Renal pelvis (tissue), 4 donors: Measurements from ENCODE around the gene ALPL. TPM values are rescaled to one million over a fixed set of nuclear protein-coding genes. Genes with fewer than 3 reads are reported as not detected.

Experiments used
- DNase-seq: peaks from one replicate; pipeline ENCODE4 v3.0.0-alpha.2; 2013
- polyA plus RNA-seq, 3 donors: library from polyadenylated mRNA; unstranded; fragments of 120-200 nt; gene quantifications; one replicate each; pipeline ENCODE4 v1.2.1, GENCODE V29; 2013; ENCODE audit not compliant: insufficient read length in 3 of 3

The ALPL gene
- polyA plus RNA-seq, 3 donors = 44.6 to 49.3 (median 45.9) TPM

- no peak for DNase-seq
These were observed 105.3 kb downstream of the ALPL start for GRCh38 chr1:21614419-21615115.

- no peak for DNase-seq
These were observed 107.1 kb downstream of the ALPL start for GRCh38 chr1:21616372-21616771.

GRCh38 chr1:21617126-21617738 lies 108.0 kb downstream of the ALPL start:
- no peak for DNase-seq

GRCh38 chr1:21618059-21618458 lies 108.8 kb downstream of the ALPL start:
- no peak for DNase-seq

GRCh38 chr1:21618561-21619374 lies 109.5 kb downstream of the ALPL start:
- DNase-seq = no peak

- no peak for DNase-seq
These were observed 110.2 kb downstream of the ALPL start for GRCh38 chr1:21619375-21619947.

- no peak for DNase-seq
These were observed 110.8 kb downstream of the ALPL start for GRCh38 chr1:21620011-21620410.

- DNase-seq = no peak
These were observed 111.3 kb downstream of the ALPL start for GRCh38 chr1:21620496-21620895.

- no peak for DNase-seq
These were observed 111.8 kb downstream of the ALPL start for GRCh38 chr1:21621051-21621450.

GRCh38 chr1:21621761-21622436 lies 112.7 kb downstream of the ALPL start:
- no peak for DNase-seq

GRCh38 chr1:21622466-21623315 lies 113.5 kb downstream of the ALPL start:
- DNase-seq = no peak

GRCh38 chr1:21623410-21623961 lies 114.3 kb downstream of the ALPL start:
- DNase-seq = no peak

GRCh38 chr1:21624571-21625389 lies 115.6 kb downstream of the ALPL start:
- DNase-seq = no peak

GRCh38 chr1:21625390-21626190 lies 116.4 kb downstream of the ALPL start:
- DNase-seq = no peak

- DNase-seq = no peak
These were observed 117.7 kb downstream of the ALPL start for GRCh38 chr1:21626921-21627339.
